ENCODE measurements around the gene MDH1B.

GRCh38 chr2:206780671-206781070, 15.5 kb upstream of the MDH1B start:
- no peak for TF ChIP-seq POLR2A (IDR thresholded peaks at IDR 0.05; ENCODE audit: extremely low read depth, insufficient read length)
- TF ChIP-seq CTCF (IDR thresholded peaks at IDR 0.05; ENCODE audit: low read depth, low read length) = no peak
- no peak for TF ChIP-seq MAX (IDR thresholded peaks at IDR 0.05; ENCODE audit: low read depth, low read length)

Measured in NB4 (cell line).